Neuronal stem cell (in vitro differentiated cells): Measurements from ENCODE around the gene TRIM62.

Experiments
- DNase-seq: peaks from one replicate; pipeline ENCODE4 v3.0.0-alpha.2; 2013; ENCODE audit warnings: low spot score
- H2AFZ ChIP-seq: one replicate; pipeline ENCODE4 v1.6.1; 2013; ENCODE audit warnings: mild to moderate bottlenecking, low read length, inconsistent platforms
- H2AK5ac ChIP-seq: 2 replicates; pipeline ENCODE4 v1.6.1; 2013; ENCODE audit warnings: low read depth, mild to moderate bottlenecking, inconsistent platforms, low read length, moderate library complexity, mixed read lengths
- H2BK120ac ChIP-seq: 2 replicates; pipeline ENCODE4 v1.6.1; 2013; ENCODE audit warnings: low read depth, mild to moderate bottlenecking, inconsistent platforms, low read length, moderate library complexity, mixed read lengths
- H2BK12ac ChIP-seq: one replicate; pipeline ENCODE4 v1.6.1; 2013; ENCODE audit warnings: low read length, inconsistent platforms
- H2BK15ac ChIP-seq: 2 replicates; pipeline ENCODE4 v1.6.1; 2013; ENCODE audit warnings: mild to moderate bottlenecking, low read length, inconsistent platforms, mixed read lengths
- H2BK5ac ChIP-seq: one replicate; pipeline ENCODE4 v1.6.1; 2013; ENCODE audit warnings: inconsistent platforms, mild to moderate bottlenecking, low read length, moderate library complexity
- H3K14ac ChIP-seq: one replicate; pipeline ENCODE4 v1.6.1; 2013; ENCODE audit warnings: low read length, inconsistent platforms
- H3K18ac ChIP-seq: 2 replicates; pipeline ENCODE4 v1.6.1; 2013; ENCODE audit warnings: low read length, inconsistent platforms
- H3K23ac ChIP-seq: 2 replicates; pipeline ENCODE4 v1.6.1; 2013; ENCODE audit warnings: low read depth, mild to moderate bottlenecking, mixed read lengths, low read length, inconsistent platforms; ENCODE audit not compliant: poor library complexity
- H3K27ac ChIP-seq: replicated peaks from 3 replicates; pipeline ENCODE4 v1.5.1; 2013; ENCODE audit warnings: low read length, inconsistent platforms
- H3K27me3 ChIP-seq, 3 experiments: 2 replicates each; pipeline ENCODE4 v1.6.1; 2013; ENCODE audit warnings: low read length in 3 of 3, mild to moderate bottlenecking in 2 of 3, inconsistent platforms in 1 of 3, low read depth in 1 of 3, mixed read lengths in 1 of 3, moderate library complexity in 1 of 3; ENCODE audit not compliant: control insufficient read depth in 3 of 3, insufficient read depth in 3 of 3
- H3K36me3 ChIP-seq, 2 donors: replicated peaks in 1 of 2; 2 replicates each; pipeline ENCODE4 v1.6.1; 2013; ENCODE audit warnings: low read length in 2 of 2; ENCODE audit not compliant: control insufficient read depth in 2 of 2, insufficient read depth in 2 of 2
- H3K4ac ChIP-seq: 2 replicates; pipeline ENCODE4 v1.6.1; 2013; ENCODE audit warnings: inconsistent platforms, mild to moderate bottlenecking, low read length, moderate library complexity
- H3K4me1 ChIP-seq, 2 donors: 1 replicate in 1 of 2; 2 replicates in 1 of 2; pipeline ENCODE4 v1.6.1; 2013; ENCODE audit warnings: low read length in 2 of 2, low read depth in 1 of 2; ENCODE audit not compliant: control insufficient read depth in 2 of 2, insufficient read depth in 1 of 2
- H3K4me2 ChIP-seq: one replicate; pipeline ENCODE4 v1.6.1; 2013; ENCODE audit warnings: mild to moderate bottlenecking, low read length, inconsistent platforms; ENCODE audit not compliant: insufficient read depth, poor library complexity, severe bottlenecking
- H3K4me3 ChIP-seq, 2 donors: 2 replicates each; pipeline ENCODE4 v1.5.1; 2013; ENCODE audit warnings: low read length in 2 of 2, mild to moderate bottlenecking in 2 of 2, inconsistent platforms in 1 of 2, moderate library complexity in 1 of 2
- H3K79me1 ChIP-seq: one replicate; pipeline ENCODE4 v1.6.1; 2013; ENCODE audit warnings: low read depth, mild to moderate bottlenecking, inconsistent platforms, low read length, moderate library complexity
- H3K9ac ChIP-seq: one replicate; pipeline ENCODE4 v1.6.1; 2013; ENCODE audit warnings: mild to moderate bottlenecking, low read depth, low read length, inconsistent platforms; ENCODE audit not compliant: poor library complexity
- H3K9me3 ChIP-seq, 2 donors: replicated peaks in 1 of 2; 2 replicates each; pipeline versions ENCODE3 to v1.6.1; 2013; ENCODE audit warnings: low read length in 2 of 2, mild to moderate bottlenecking in 2 of 2, inconsistent platforms in 1 of 2, low read depth in 1 of 2, mixed read lengths in 1 of 2, moderate library complexity in 1 of 2; ENCODE audit not compliant: control insufficient read depth in 2 of 2, insufficient read depth in 1 of 2
- H4K8ac ChIP-seq: one replicate; pipeline ENCODE4 v1.6.1; 2013; ENCODE audit warnings: low read depth, mild to moderate bottlenecking, inconsistent platforms, low read length, moderate library complexity
- H4K91ac ChIP-seq: one replicate; pipeline ENCODE4 v1.6.1; 2013; ENCODE audit warnings: low read length, low read depth, mild to moderate bottlenecking, inconsistent platforms; ENCODE audit not compliant: poor library complexity
- WGBS, 2 donors: extraction: QIAGEN DNeasy Blood & Tissue Kit; methylation state at CpG; one replicate each; pipeline ENCODE4 v1.1.7; 2013; ENCODE audit warnings: missing lambda C conversion rate in 2 of 2, mixed read lengths in 1 of 2; ENCODE audit not compliant: insufficient read length in 2 of 2, insufficient replicate concordance in 1 of 2; ENCODE audit errors: extremely low coverage in 2 of 2; 5-methylcytosine and 5-hydroxymethylcytosine counted together

The TRIM62 gene

DNA sequence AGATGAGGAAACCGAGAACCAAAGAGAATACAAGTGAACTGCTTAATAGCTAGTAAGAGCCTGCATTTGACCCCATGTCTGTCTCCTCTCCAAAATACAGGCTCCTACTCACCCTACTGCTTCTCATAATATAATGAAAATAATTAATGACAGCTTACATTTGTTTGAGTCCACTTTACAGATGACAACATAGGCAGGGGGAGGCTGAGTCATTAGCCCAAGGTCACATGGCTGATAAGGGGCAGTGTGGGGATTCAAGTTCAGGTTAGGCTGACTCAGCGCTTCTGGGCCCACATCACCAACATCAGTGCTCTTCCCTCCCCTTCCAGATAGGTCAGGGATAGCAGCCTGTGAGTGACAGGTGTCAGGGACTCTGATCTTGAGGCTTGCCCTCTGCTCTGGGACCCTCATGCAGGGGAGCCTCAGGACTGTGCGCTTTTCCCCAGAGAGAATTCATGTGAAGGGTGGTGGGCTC is 84.7 kb downstream of the TRIM62 start:
- Histone ChIP-seq H3K4me3 (no peak overlapping the region), H4K91ac (no peak overlapping the region), H3K14ac (no peak overlapping the region), H3K18ac (peak overlapping the region; percentile 27), H3K9ac (no peak overlapping the region), H2AFZ (no peak overlapping the region), H3K27ac (no peak overlapping the region), H3K79me1 (no peaks in the 10 kb centered on the region), H2AK5ac (no peak overlapping the region), H2BK15ac (no peak overlapping the region), H3K23ac (no peak overlapping the region), H3K4me1 (peaks cover 2 to 10% of the 10 kb centered on the region in 2 donors), H3K27me3 (no peaks in the 10 kb centered on the region), H2BK5ac (no peak overlapping the region), H2BK12ac (no peak overlapping the region), H3K4ac (no peak overlapping the region), H3K9me3 (no peaks in the 10 kb centered on the region), H2BK120ac (no peak overlapping the region), H3K36me3 (peaks cover 0 to 15% of the 10 kb centered on the region in 2 donors), H4K8ac (no peak overlapping the region), H3K4me2 (no peak overlapping the region)
- WGBS, 2 donors, result no CpG with 5 or more reads among the region's 3 CpGs
- DNase-seq, result no peak

DNA sequence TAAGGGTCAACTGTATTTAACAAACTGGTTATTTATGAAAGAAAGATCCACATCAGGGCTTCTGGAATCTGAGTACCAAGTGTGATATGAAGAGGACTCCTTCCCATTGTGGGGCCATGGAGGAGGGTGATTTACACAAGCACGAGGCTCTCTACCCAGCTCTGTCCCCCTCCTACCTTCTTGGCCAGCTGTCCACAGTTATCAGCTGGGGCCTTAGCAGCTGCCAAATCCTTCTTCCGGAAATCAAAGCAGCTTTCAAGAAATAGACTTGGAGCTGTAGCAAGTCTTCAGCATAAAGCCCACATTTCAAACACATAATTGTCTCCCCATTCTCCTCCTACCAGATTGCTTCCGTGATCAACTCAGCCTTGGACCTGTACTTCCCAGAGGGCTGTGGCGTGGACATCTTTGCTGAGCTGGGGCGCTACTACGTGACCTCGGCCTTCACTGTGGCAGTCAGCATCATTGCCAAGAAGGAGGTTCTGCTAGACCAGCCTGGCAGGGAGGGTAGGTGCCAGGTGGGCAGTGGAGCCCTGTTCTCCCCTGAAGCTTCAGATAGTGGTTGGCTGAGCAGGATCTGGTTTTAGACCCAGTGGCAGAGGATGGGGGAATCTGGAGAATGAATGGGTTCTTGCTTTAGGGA is 85.4 kb downstream of the TRIM62 start:
- no CpG with 5 or more reads among the region's 7 CpGs for WGBS, 2 donors

More for the DNA sequence above, 85.4 kb downstream of the TRIM62 start:
- H2BK12ac ChIP-seq, result no peak overlapping the region
- H3K79me1 ChIP-seq, result no peaks in the 10 kb centered on the region
- H3K4me1 ChIP-seq, result peaks cover 2 to 10% of the 10 kb centered on the region in 2 donors
- H3K27me3 ChIP-seq, result no peaks in the 10 kb centered on the region
- peaks cover 0 to 15% of the 10 kb centered on the region in 2 donors for H3K36me3 ChIP-seq
- H3K23ac ChIP-seq, result no peak overlapping the region
- H4K91ac ChIP-seq, result no peak overlapping the region
- H2AK5ac ChIP-seq, result no peak overlapping the region
- H2BK5ac ChIP-seq, result no peak overlapping the region
- H3K4me2 ChIP-seq, result no peak overlapping the region
- H3K9ac ChIP-seq, result no peak overlapping the region
- H3K14ac ChIP-seq, result no peak overlapping the region
- H3K18ac ChIP-seq, result no peak overlapping the region
- no peak overlapping the region for H3K4ac ChIP-seq
- no peak overlapping the region for H3K4me3 ChIP-seq
- no peaks in the 10 kb centered on the region for H3K9me3 ChIP-seq
- H2BK15ac ChIP-seq, result no peak overlapping the region
- no peak overlapping the region for H2AFZ ChIP-seq
- DNase-seq, result no peak
- no peak overlapping the region for H2BK120ac ChIP-seq
- no peak overlapping the region for H3K27ac ChIP-seq
- H4K8ac ChIP-seq, result no peak overlapping the region
